ENCODE data around the gene FKBP2.

DNA sequence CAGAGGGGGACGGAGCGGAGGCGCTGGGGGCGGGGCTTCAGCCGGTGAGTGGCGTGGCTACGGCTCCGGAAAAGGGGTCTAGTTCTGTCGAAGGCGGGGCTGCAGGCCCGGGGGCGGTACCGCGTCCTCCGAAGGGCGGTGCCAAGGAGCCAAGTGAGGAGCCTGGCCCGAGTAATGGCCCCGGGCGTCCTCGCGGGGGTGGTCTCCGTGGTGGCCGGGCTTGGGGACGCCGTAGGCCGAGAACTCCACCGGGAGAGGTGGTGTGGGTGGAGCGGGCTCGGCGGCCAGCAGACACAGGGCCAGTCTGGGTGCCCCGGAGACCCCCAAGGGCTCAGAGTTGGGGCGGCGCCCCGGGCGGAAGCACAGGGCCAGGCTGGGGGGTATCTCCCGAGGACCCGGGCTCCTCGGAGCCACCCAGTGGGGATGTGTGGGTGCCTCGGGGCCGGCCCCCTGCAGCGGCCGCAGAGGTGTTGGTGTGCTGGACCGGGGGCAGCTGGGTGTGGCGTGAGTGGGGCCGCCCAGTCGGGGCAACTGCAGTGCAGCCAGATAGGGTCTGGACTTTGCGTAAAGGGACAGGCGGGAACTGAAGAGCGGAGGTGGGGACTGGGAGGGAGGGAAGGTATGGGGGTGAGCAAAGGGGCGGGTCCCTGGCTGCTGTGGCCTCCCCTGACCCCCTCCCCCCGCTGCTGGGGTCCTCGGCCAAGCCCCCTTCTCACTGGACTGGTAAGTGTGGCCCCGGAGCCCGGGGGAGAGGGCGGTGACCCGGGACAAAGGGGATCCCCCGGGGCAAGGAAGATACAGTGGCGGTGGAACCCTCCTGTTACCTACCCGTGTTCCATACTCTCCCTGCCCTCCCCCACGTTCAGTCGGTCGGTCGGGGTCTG is 838 bp downstream of the FKBP2 start:
- TF ChIP-seq, protein P1, sequence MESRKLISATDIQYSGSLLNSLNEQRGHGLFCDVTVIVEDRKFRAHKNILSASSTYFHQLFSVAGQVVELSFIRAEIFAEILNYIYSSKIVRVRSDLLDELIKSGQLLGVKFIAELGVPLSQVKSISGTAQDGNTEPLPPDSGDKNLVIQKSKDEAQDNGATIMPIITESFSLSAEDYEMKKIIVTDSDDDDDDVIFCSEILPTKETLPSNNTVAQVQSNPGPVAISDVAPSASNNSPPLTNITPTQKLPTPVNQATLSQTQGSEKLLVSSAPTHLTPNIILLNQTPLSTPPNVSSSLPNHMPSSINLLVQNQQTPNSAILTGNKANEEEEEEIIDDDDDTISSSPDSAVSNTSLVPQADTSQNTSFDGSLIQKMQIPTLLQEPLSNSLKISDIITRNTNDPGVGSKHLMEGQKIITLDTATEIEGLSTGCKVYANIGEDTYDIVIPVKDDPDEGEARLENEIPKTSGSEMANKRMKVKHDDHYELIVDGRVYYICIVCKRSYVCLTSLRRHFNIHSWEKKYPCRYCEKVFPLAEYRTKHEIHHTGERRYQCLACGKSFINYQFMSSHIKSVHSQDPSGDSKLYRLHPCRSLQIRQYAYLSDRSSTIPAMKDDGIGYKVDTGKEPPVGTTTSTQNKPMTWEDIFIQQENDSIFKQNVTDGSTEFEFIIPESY (IDR thresholded peaks at IDR 0.05) = no peak
- TF ChIP-seq EGR1 (IDR thresholded peaks at IDR 0.05; ENCODE audit: low read depth in 2 of 2) (no peak), SP1 (IDR thresholded peaks at IDR 0.05) (peak; percentile 2), YY1 (IDR thresholded peaks at IDR 0.05) (peak; percentile 81)
- TF ChIP-seq, protein P2, sequence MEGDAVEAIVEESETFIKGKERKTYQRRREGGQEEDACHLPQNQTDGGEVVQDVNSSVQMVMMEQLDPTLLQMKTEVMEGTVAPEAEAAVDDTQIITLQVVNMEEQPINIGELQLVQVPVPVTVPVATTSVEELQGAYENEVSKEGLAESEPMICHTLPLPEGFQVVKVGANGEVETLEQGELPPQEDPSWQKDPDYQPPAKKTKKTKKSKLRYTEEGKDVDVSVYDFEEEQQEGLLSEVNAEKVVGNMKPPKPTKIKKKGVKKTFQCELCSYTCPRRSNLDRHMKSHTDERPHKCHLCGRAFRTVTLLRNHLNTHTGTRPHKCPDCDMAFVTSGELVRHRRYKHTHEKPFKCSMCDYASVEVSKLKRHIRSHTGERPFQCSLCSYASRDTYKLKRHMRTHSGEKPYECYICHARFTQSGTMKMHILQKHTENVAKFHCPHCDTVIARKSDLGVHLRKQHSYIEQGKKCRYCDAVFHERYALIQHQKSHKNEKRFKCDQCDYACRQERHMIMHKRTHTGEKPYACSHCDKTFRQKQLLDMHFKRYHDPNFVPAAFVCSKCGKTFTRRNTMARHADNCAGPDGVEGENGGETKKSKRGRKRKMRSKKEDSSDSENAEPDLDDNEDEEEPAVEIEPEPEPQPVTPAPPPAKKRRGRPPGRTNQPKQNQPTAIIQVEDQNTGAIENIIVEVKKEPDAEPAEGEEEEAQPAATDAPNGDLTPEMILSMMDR (IDR thresholded peaks at IDR 0.05; ENCODE audit: low read depth, low read length, missing input control) = no peak
- TF ChIP-seq, protein P3, sequence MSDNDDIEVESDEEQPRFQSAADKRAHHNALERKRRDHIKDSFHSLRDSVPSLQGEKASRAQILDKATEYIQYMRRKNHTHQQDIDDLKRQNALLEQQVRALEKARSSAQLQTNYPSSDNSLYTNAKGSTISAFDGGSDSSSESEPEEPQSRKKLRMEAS (IDR thresholded peaks at IDR 0.05) = peak; percentile 66

Data from liver (tissue), 3 donors.